ENCODE data around the gene CCDC192. TPM values are rescaled to one million over a fixed set of nuclear protein-coding genes. Genes with fewer than 3 reads are reported as not detected.

CCDC192 gene
- polyA plus RNA-seq, 2 of the 4 experiments (the other 2 are of a cell fraction), result not detected

GRCh38 chr5:127851964-127852363, 148.8 kb downstream of the CCDC192 start:
- FAIRE-seq (no peak), DNase-seq (ENCODE audit: low read depth in 1 of 2, low spot score in 1 of 2) (no peak), ATAC-seq (no peak)
- Histone ChIP-seq H3K4me1 (no peaks in the 10 kb centered on the region), H3K4me2 (no peak overlapping the region), H3K4me3 (no peak overlapping the region), H3K9me3 (no peaks in the 10 kb centered on the region), H3K27ac (no peak overlapping the region)
- TF ChIP-seq SREBF2 (IDR thresholded peaks at IDR 0.05) (no peak), POLR2AphosphoS2 (conservative IDR thresholded peaks at IDR 0.05; ENCODE audit: low read length) (no peak), E2F6 (IDR thresholded peaks at IDR 0.05; ENCODE audit: borderline replicate concordance, low read depth) (no peak), ZNF302 (CRISPR knock-in tag; IDR thresholded peaks at IDR 0.05) (no peak), CHD4 (IDR thresholded peaks at IDR 0.05; ENCODE audit: borderline replicate concordance) (no peak), NFE2L2 (conservative IDR thresholded peaks at IDR 0.05; ENCODE audit: low read length) (no peak), USF2 (IDR thresholded peaks at IDR 0.05) (no peak), ESRRA (IDR thresholded peaks at IDR 0.05; ENCODE audit: borderline replicate concordance, low read length) (no peak), FOSL2 (IDR thresholded peaks at IDR 0.05) (no peak), FOSL2 (CRISPR knock-in tag; IDR thresholded peaks at IDR 0.05) (no peak), HMGXB4 (CRISPR knock-in tag; IDR thresholded peaks at IDR 0.05; ENCODE audit: borderline replicate concordance) (no peak), ATOH8 (CRISPR knock-in tag; IDR thresholded peaks at IDR 0.05; ENCODE audit: low read depth) (no peak), MAZ (IDR thresholded peaks at IDR 0.05; ENCODE audit: borderline replicate concordance, low read depth, low read length) (no peak), TP53 (CRISPR knock-in tag; IDR thresholded peaks at IDR 0.05) (no peak), CHD2 (IDR thresholded peaks at IDR 0.05; ENCODE audit: low read length, partially characterized antibody) (no peak), POLR2A (IDR thresholded peaks at IDR 0.05; ENCODE audit: low read length) (no peak), NR3C1 (IDR thresholded peaks at IDR 0.05) (no peak), CTCF (IDR thresholded peaks at IDR 0.05) (no peak)
- 81% methylated on average over 4 of the region's 4 CpGs for WGBS (ENCODE audit: missing lambda C conversion rate)
- CTCF ChIA-PET, result no interaction called here
- POLR2A ChIA-PET, result no interaction called here

GRCh38 chr5:127854520-127854919, 151.3 kb downstream of the CCDC192 start:
- Histone ChIP-seq H3K4me1 (no peaks in the 10 kb centered on the region), H3K9me3 (no peaks in the 10 kb centered on the region), H3K4me3 (no peak overlapping the region), H3K4me2 (no peak overlapping the region), H3K27ac (no peak overlapping the region)
- WGBS (ENCODE audit: missing lambda C conversion rate), result 86% methylated on average over 2 of the region's 2 CpGs
- ChIA-PET CTCF (no interaction called here), POLR2A (no interaction called here)
- FAIRE-seq (no peak), DNase-seq (ENCODE audit: low read depth in 1 of 2, low spot score in 1 of 2) (no peak), ATAC-seq (no peak)
- TF ChIP-seq EP300 (IDR thresholded peaks at IDR 0.05) (no peak), CBX2 (IDR thresholded peaks at IDR 0.05; ENCODE audit: borderline replicate concordance, low read depth) (no peak), SMC3 (IDR thresholded peaks at IDR 0.05) (no peak), NPAS2 (CRISPR knock-in tag; IDR thresholded peaks at IDR 0.05; ENCODE audit: borderline replicate concordance) (no peak), ZNF302 (CRISPR knock-in tag; IDR thresholded peaks at IDR 0.05) (no peak), CTCF (IDR thresholded peaks at IDR 0.05) (no peak)
